Choroid plexus epithelial cell (primary cell): ENCODE data around the gene IQCK.

Source experiments
- DNase-seq: peaks from one replicate; pipeline ENCODE4 v3.0.0-alpha.2; 2010; ENCODE audit warnings: low read depth
- H3K4me3 ChIP-seq: 2 replicates; pipeline ENCODE4 v1.5.1; 2011; ENCODE audit warnings: low read depth, mild to moderate bottlenecking, control low read depth, low read length, moderate library complexity
- CTCF ChIP-seq: conservative IDR thresholded peaks from 2 replicates; pipeline ENCODE4 v1.5.1; 2011; ENCODE audit warnings: low read depth, mild to moderate bottlenecking, control low read depth, inconsistent platforms, low read length, moderate library complexity

IQCK gene

GRCh38 chr16:19705146-19705501 is 12.9 kb upstream of the IQCK start:
- no peak overlapping the region for H3K4me3 ChIP-seq
- no peak for DNase-seq
- no peak for TF ChIP-seq CTCF

GRCh38 chr16:19705843-19706242 is 12.2 kb upstream of the IQCK start:
- TF ChIP-seq CTCF = no peak
- no peak for DNase-seq
- no peak overlapping the region for H3K4me3 ChIP-seq

- no peak for DNase-seq
- no peak overlapping the region for H3K4me3 ChIP-seq
- no peak for TF ChIP-seq CTCF
Measured at GRCh38 chr16:19706846-19707245, 11.2 kb upstream of the IQCK start.

- no peak for TF ChIP-seq CTCF
- no peak for DNase-seq
- H3K4me3 ChIP-seq = no peak overlapping the region
Measured at GRCh38 chr16:19707569-19708295, 10.3 kb upstream of the IQCK start.

GRCh38 chr16:19708296-19709205 is 9.5 kb upstream of the IQCK start:
- no peak overlapping the region for H3K4me3 ChIP-seq
- TF ChIP-seq CTCF = no peak
- no peak for DNase-seq

- no peak for DNase-seq
- no peak for TF ChIP-seq CTCF
- no peak overlapping the region for H3K4me3 ChIP-seq
Measured at GRCh38 chr16:19709381-19710136, 8.5 kb upstream of the IQCK start.
